ENCODE data around the gene PSMC4.

The PSMC4 gene

GRCh38 chr19:39936622-39937021 lies 34.3 kb upstream of the PSMC4 start:
- Histone ChIP-seq H3K79me2 (ENCODE audit: insufficient read depth, low read length) (no peaks in the 10 kb centered on the region), H3K4me1 (ENCODE audit: insufficient read depth, low read length, poor library complexity, severe bottlenecking) (peaks cover 19% of the 10 kb centered on the region), H3K9me3 (ENCODE audit: insufficient read depth, low read depth, low read length) (0 out of 2 replicates have a peak, but pooled peaks cover 8% of the 10 kb centered on the region), H3K9ac (ENCODE audit: low read depth, low read length, poor library complexity, severe bottlenecking) (no peak overlapping the region), H3K4me2 (ENCODE audit: low read depth, low read length, poor library complexity, severe bottlenecking) (no peak overlapping the region), H3K36me3 (ENCODE audit: insufficient read depth, low read length) (no peaks in the 10 kb centered on the region), H3F3A (ENCODE audit: low read depth) (peaks cover 14% of the 10 kb centered on the region; the same call in 1 of the 2 replicates), H3K27me3 (ENCODE audit: insufficient read depth, low read length, poor library complexity, severe bottlenecking) (peaks cover 14% of the 10 kb centered on the region), H4K20me1 (ENCODE audit: insufficient read depth, low read length, poor library complexity, severe bottlenecking) (no peaks in the 10 kb centered on the region), H2AFZ (ENCODE audit: low read length) (no peak overlapping the region), H3K4me3 (ENCODE audit: low read length, poor library complexity, severe bottlenecking) (no peak overlapping the region), H3K9me2 (replicated peaks; ENCODE audit: low read depth, low read length) (no peaks in the 10 kb centered on the region)
- TF ChIP-seq CTCF (conservative IDR thresholded peaks at IDR 0.05; ENCODE audit: low read length) = no peak
- TF ChIP-seq EZH2phosphoT487 (IDR thresholded peaks at IDR 0.05; ENCODE audit: borderline replicate concordance) = no peak

DNA sequence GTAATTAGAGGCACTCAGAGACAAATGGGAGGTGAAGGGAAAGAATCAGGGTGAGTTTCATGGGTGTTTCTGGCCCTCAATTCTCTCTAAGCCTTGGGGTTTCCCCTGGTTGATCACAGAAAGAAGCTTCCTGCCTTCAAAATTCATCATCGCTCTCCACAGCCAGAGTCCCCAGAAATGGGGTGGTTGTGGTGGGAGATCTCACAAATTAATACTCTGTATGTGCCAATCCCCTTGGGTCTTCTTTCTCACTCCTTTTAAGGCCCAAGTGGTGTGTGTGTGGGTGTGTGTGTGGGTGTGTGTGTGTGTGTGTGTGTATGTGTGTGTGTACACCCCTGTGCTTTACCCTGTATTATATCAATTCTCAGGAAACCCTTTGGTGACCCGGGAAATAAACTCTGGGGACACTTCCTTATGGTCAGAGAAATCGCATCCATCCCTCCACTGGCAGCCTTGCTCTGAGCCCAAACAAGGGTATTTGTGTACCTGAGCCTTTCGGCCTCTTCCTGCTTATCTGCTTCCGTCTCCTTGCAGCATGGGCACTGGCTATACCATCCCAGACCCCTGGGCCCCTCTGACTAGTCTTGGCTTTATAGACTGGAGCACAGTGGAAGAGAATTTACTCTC lies 33.8 kb upstream of the PSMC4 start:
- H3K4me2 ChIP-seq (ENCODE audit: low read depth, low read length, poor library complexity, severe bottlenecking) = no peak overlapping the region
- no peaks in the 10 kb centered on the region for H3K36me3 ChIP-seq (ENCODE audit: insufficient read depth, low read length)
- H3F3A ChIP-seq (ENCODE audit: low read depth) = peaks cover 18% of the 10 kb centered on the region
- H3K9ac ChIP-seq (ENCODE audit: low read depth, low read length, poor library complexity, severe bottlenecking) = no peak overlapping the region
- TF ChIP-seq EZH2phosphoT487 (IDR thresholded peaks at IDR 0.05; ENCODE audit: borderline replicate concordance) (no peak), CTCF (conservative IDR thresholded peaks at IDR 0.05; ENCODE audit: low read length) (no peak)
- peaks cover 14% of the 10 kb centered on the region for H3K27me3 ChIP-seq (ENCODE audit: insufficient read depth, low read length, poor library complexity, severe bottlenecking)
- no peaks in the 10 kb centered on the region for H3K79me2 ChIP-seq (ENCODE audit: insufficient read depth, low read length)
- H3K4me3 ChIP-seq (ENCODE audit: low read length, poor library complexity, severe bottlenecking) = no peak overlapping the region
- H3K9me2 ChIP-seq (replicated peaks; ENCODE audit: low read depth, low read length) = no peaks in the 10 kb centered on the region
- no peak overlapping the region for H2AFZ ChIP-seq (ENCODE audit: low read length)
- 0 out of 2 replicates have a peak, but pooled peaks cover 8% of the 10 kb centered on the region for H3K9me3 ChIP-seq (ENCODE audit: insufficient read depth, low read depth, low read length)
- peaks cover 22% of the 10 kb centered on the region for H3K4me1 ChIP-seq (ENCODE audit: insufficient read depth, low read length, poor library complexity, severe bottlenecking)
- H4K20me1 ChIP-seq (ENCODE audit: insufficient read depth, low read length, poor library complexity, severe bottlenecking) = no peaks in the 10 kb centered on the region

DNA sequence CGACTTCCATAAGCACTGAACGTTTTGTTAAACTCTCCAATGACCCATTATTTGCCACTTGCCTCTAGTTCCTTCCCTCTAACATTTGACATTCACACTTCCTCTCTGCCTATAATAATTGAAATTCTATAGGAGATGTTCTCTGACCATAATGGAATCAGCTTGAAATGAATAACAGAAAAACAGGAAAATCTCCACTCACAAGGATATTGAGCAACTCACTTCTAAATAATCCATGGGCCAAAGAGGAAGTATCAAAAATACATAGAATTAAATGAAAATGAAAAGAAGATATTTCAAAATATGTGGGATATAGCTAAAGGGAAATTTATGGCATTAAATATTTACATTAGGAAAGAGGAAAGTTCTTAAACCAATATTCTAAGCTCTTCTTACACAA lies 33.2 kb upstream of the PSMC4 start:
- H2AFZ ChIP-seq (ENCODE audit: low read length) = no peak overlapping the region
- H3F3A ChIP-seq (ENCODE audit: low read depth) = peaks cover 21% of the 10 kb centered on the region
- no peaks in the 10 kb centered on the region for H3K79me2 ChIP-seq (ENCODE audit: insufficient read depth, low read length)
- peaks cover 28% of the 10 kb centered on the region for H3K4me1 ChIP-seq (ENCODE audit: insufficient read depth, low read length, poor library complexity, severe bottlenecking)
- H3K4me3 ChIP-seq (ENCODE audit: low read length, poor library complexity, severe bottlenecking) = no peak overlapping the region
- H3K4me2 ChIP-seq (ENCODE audit: low read depth, low read length, poor library complexity, severe bottlenecking) = no peak overlapping the region
- H3K36me3 ChIP-seq (ENCODE audit: insufficient read depth, low read length) = no peaks in the 10 kb centered on the region
- H3K27me3 ChIP-seq (ENCODE audit: insufficient read depth, low read length, poor library complexity, severe bottlenecking) = peaks cover 14% of the 10 kb centered on the region
- no peaks in the 10 kb centered on the region for H4K20me1 ChIP-seq (ENCODE audit: insufficient read depth, low read length, poor library complexity, severe bottlenecking)
- no peak overlapping the region for H3K9ac ChIP-seq (ENCODE audit: low read depth, low read length, poor library complexity, severe bottlenecking)
- 0 out of 2 replicates have a peak, but pooled peaks cover 8% of the 10 kb centered on the region for H3K9me3 ChIP-seq (ENCODE audit: insufficient read depth, low read depth, low read length)
- no peak for TF ChIP-seq EZH2phosphoT487 (IDR thresholded peaks at IDR 0.05; ENCODE audit: borderline replicate concordance)
- H3K9me2 ChIP-seq (replicated peaks; ENCODE audit: low read depth, low read length) = no peaks in the 10 kb centered on the region

- Histone ChIP-seq H3K4me1 (ENCODE audit: insufficient read depth, low read length, poor library complexity, severe bottlenecking) (peaks cover 42% of the 10 kb centered on the region), H3K79me2 (ENCODE audit: insufficient read depth, low read length) (no peaks in the 10 kb centered on the region), H3K27me3 (ENCODE audit: insufficient read depth, low read length, poor library complexity, severe bottlenecking) (peaks cover 14% of the 10 kb centered on the region), H3K36me3 (ENCODE audit: insufficient read depth, low read length) (no peaks in the 10 kb centered on the region), H3K4me3 (ENCODE audit: low read length, poor library complexity, severe bottlenecking) (no peak overlapping the region), H3F3A (ENCODE audit: low read depth) (peaks cover 21% of the 10 kb centered on the region), H4K20me1 (ENCODE audit: insufficient read depth, low read length, poor library complexity, severe bottlenecking) (no peaks in the 10 kb centered on the region), H3K9me2 (replicated peaks; ENCODE audit: low read depth, low read length) (no peaks in the 10 kb centered on the region), H3K9ac (ENCODE audit: low read depth, low read length, poor library complexity, severe bottlenecking) (no peak overlapping the region), H2AFZ (ENCODE audit: low read length) (no peak overlapping the region), H3K4me2 (ENCODE audit: low read depth, low read length, poor library complexity, severe bottlenecking) (no peak overlapping the region), H3K9me3 (ENCODE audit: insufficient read depth, low read depth, low read length) (0 out of 2 replicates have a peak, but pooled peaks cover 8% of the 10 kb centered on the region)
- TF ChIP-seq EZH2phosphoT487 (IDR thresholded peaks at IDR 0.05; ENCODE audit: borderline replicate concordance) (no peak), CTCF (conservative IDR thresholded peaks at IDR 0.05; ENCODE audit: low read length) (no peak)
Measured at GRCh38 chr19:39939556-39939955, 31.4 kb upstream of the PSMC4 start.
